ENCODE measurements around the gene RPL14. TPM values are rescaled to one million over a fixed set of nuclear protein-coding genes. Genes with fewer than 3 reads are reported as not detected.

The RPL14 gene
- polyA plus RNA-seq, 5 donors: 1,709 to 2,211 (median 1,799) TPM

GRCh38 chr3:40516201-40516600 is 59.1 kb downstream of the RPL14 start:
- no peak for DNase-seq

GRCh38 chr3:40518067-40518466 is 60.9 kb downstream of the RPL14 start:
- no peak for DNase-seq

Other genes with a start within 250 kb of the RPL14 start
- gene EIF1B, start 147.6 kb upstream of the RPL14 start, polyA plus RNA-seq (ENCODE audit: insufficient read depth in 1 of 5, insufficient read length in 5 of 5, low replicate concordance in 1 of 5): 100 to 1,000 TPM in 4 of 5 donors, 10 to 100 TPM in 1; 97.0 to 112 (median 104) TPM
- 10 to 100 TPM in 2 of 5 donors, 1 to 10 TPM in 3; 8.3 to 11.3 (median 9.4) TPM for gene ENTPD3, start 70.2 kb upstream of the RPL14 start, polyA plus RNA-seq (ENCODE audit: insufficient read depth in 1 of 5, insufficient read length in 5 of 5, low replicate concordance in 1 of 5)
- 1 to 10 TPM; 5.4 to 8.1 (median 7.1) TPM for gene ZNF619, start 19.8 kb downstream of the RPL14 start, polyA plus RNA-seq (ENCODE audit: insufficient read depth in 1 of 5, insufficient read length in 5 of 5, low replicate concordance in 1 of 5)
- 1 to 10 TPM; 5.9 to 9.7 (median 9.4) TPM for gene ZNF620, start 48.7 kb downstream of the RPL14 start, polyA plus RNA-seq (ENCODE audit: insufficient read depth in 1 of 5, insufficient read length in 5 of 5, low replicate concordance in 1 of 5)
- 10 to 100 TPM; 22.4 to 36.8 (median 33.7) TPM for gene ZNF621, start 67.6 kb downstream of the RPL14 start, polyA plus RNA-seq (ENCODE audit: insufficient read depth in 1 of 5, insufficient read length in 5 of 5, low replicate concordance in 1 of 5)

Data from right lung (tissue), 5 donors.